NCI-H1105 treated with DMSO at 0.1 percent for 48 hours (cell line): Measurements from ENCODE around the gene PPFIA1.

Experiments used
- DNase-seq: peaks from one replicate; lab custom pipeline; 2025; lab: John Stamatoyannopoulos, UW

The PPFIA1 gene

GRCh38 chr11:70432065-70432464 lies 161.6 kb downstream of the PPFIA1 start:
- no peak for DNase-seq

GRCh38 chr11:70432580-70432979 lies 162.1 kb downstream of the PPFIA1 start:
- DNase-seq, result no peak

GRCh38 chr11:70433038-70433437 lies 162.5 kb downstream of the PPFIA1 start:
- no peak for DNase-seq

GRCh38 chr11:70433526-70433925 lies 163.0 kb downstream of the PPFIA1 start:
- no peak for DNase-seq
